Mammary epithelial cell (primary cell): ENCODE data around the gene AHCTF1.

ENCODE experiments used
- CTCF ChIP-seq, 2 donors: IDR thresholded peaks in 1 of 2; conservative IDR thresholded peaks in 1 of 2; 2 replicates each; pipeline ENCODE4 v1.5.1; 2011 to 2012; ENCODE audit warnings: inconsistent platforms in 2 of 2, low read length in 2 of 2, mild to moderate bottlenecking in 2 of 2, control low read depth in 1 of 2, low read depth in 1 of 2; ENCODE audit not compliant: insufficient read depth in 1 of 2; ENCODE audit errors: extremely low read depth in 1 of 2
- EZH2 ChIP-seq: IDR thresholded peaks from 2 replicates; pipeline ENCODE4 v1.6.1; 2012; ENCODE audit warnings: low read length, inconsistent platforms, borderline replicate concordance

- TF ChIP-seq CTCF (conservative IDR thresholded peaks at IDR 0.05 in 1 of 2, IDR thresholded peaks at IDR 0.05 in 1 of 2; ENCODE audit: extremely low read depth in 1 of 2, insufficient read depth in 1 of 2, low read depth in 1 of 2, low read length in 2 of 2) (no peak), EZH2 (no peak)
Measured at GRCh38 chr1:246949956-246950355, 18.2 kb upstream of the AHCTF1 start.
